ENCODE measurements around the gene MTMR3. TPM values are rescaled to one million over a fixed set of nuclear protein-coding genes. Genes with fewer than 3 reads are reported as not detected.

MTMR3 gene
- total and polyA plus RNA-seq, 2 experiments from 2014 or later, result 12.6 to 22.2 TPM

DNA sequence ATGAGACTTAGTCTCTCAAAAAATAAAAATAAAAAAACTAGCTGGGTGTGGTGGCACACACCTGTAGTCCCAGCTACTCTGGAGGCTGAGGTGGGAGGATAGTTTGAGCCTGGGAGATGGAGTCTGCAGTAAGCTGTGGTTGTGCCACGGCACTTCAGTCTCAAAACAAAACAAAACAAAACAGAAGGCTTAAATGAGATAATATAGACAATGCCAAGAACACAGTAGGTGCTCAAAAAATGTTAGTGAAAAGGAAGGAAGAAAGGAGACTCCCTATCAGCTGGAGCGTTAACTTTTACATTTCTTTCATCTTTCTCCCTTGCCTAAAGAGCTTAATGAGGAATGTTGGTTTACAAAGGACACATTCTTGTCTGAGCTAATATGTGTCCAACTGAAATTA, 40.8 kb upstream of the MTMR3 start:
- Histone ChIP-seq H3K36me3 (ENCODE audit: low read depth) (no peaks in the 10 kb centered on the region), H3K79me2 (ENCODE audit: insufficient read depth) (peaks cover 8% of the 10 kb centered on the region), H3K4me2 (ENCODE audit: unreplicated experiment) (peak overlapping the region; percentile 55), H3K9me2 (ENCODE audit: insufficient read depth) (no peaks in the 10 kb centered on the region), H3K4me1 (ENCODE audit: insufficient read depth) (peaks cover 23% of the 10 kb centered on the region), H3K9ac (peak overlapping the region; percentile 60), H3K27ac (peak overlapping the region; percentile 95), H3K4me3 (no peak overlapping the region), H3K27me3 (replicated peaks; ENCODE audit: insufficient read depth) (no peaks in the 10 kb centered on the region), H4K20me1 (ENCODE audit: insufficient read depth) (no peaks in the 10 kb centered on the region), H2AFZ (no peak overlapping the region), H3K9me3 (ENCODE audit: low read depth) (no peaks in the 10 kb centered on the region), H3F3A (ENCODE audit: insufficient read depth) (peaks cover 26% of the 10 kb centered on the region)
- TF ChIP-seq EZH2phosphoT487 (IDR thresholded peaks at IDR 0.05; ENCODE audit: insufficient read depth, low read depth), result no peak
- WGBS, 2 experiments (ENCODE audit: low coverage in 1 of 2, low lambda C conversion rate in 2 of 2, missing lambda C conversion rate in 2 of 2), result 33 to 35% methylated on average over 2 of the region's 2 CpGs
- DNase-seq, result no peak
- in situ Hi-C loops (cut with MboI), result no loop called here

DNA sequence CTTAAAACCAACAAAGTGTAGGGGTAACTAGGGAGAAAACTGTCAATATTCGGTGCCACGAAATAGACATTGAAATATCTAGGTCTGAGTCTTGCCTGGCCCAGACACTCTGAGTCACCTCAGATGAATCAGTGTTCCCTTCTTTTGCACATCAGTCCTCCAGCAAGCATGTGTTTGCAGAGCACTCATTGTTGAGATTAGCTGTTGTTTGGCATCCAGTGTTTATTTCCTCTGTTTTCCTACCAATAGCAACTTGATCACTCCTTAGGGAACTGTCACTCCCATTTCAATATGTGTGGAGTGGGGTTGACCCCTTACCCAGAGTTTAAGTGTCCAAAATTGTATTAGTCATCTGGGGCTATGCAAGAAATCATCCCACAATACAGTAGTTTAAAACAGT, 40.2 kb upstream of the MTMR3 start:
- Histone ChIP-seq H3K79me2 (ENCODE audit: insufficient read depth) (peaks cover 3% of the 10 kb centered on the region), H3K4me2 (ENCODE audit: unreplicated experiment) (peak overlapping the region; percentile 55), H3F3A (ENCODE audit: insufficient read depth) (peaks cover 26% of the 10 kb centered on the region), H3K27ac (peak overlapping the region; percentile 95), H3K9me2 (ENCODE audit: insufficient read depth) (no peaks in the 10 kb centered on the region), H3K4me3 (no peak overlapping the region), H3K4me1 (ENCODE audit: insufficient read depth) (peaks cover 22% of the 10 kb centered on the region), H3K36me3 (ENCODE audit: low read depth) (no peaks in the 10 kb centered on the region), H4K20me1 (ENCODE audit: insufficient read depth) (no peaks in the 10 kb centered on the region), H3K9ac (peak overlapping the region; percentile 78), H3K9me3 (ENCODE audit: low read depth) (no peaks in the 10 kb centered on the region), H3K27me3 (replicated peaks; ENCODE audit: insufficient read depth) (no peaks in the 10 kb centered on the region), H2AFZ (0 out of 2 replicates have a peak overlapping the region, but pooled peaks have one; percentile 3)
- peak; percentile 96 for DNase-seq
- WGBS, 2 experiments (ENCODE audit: low coverage in 1 of 2, low lambda C conversion rate in 2 of 2, missing lambda C conversion rate in 2 of 2), result 0 to 4% methylated on average over 2 of the region's 2 CpGs
- in situ Hi-C loops (cut with MboI), result no loop called here
- TF ChIP-seq EZH2phosphoT487 (IDR thresholded peaks at IDR 0.05; ENCODE audit: insufficient read depth, low read depth) (no peak), EZH2 (IDR thresholded peaks at IDR 0.05; ENCODE audit: insufficient read depth, poor library complexity, severe bottlenecking) (no peak)

DNA sequence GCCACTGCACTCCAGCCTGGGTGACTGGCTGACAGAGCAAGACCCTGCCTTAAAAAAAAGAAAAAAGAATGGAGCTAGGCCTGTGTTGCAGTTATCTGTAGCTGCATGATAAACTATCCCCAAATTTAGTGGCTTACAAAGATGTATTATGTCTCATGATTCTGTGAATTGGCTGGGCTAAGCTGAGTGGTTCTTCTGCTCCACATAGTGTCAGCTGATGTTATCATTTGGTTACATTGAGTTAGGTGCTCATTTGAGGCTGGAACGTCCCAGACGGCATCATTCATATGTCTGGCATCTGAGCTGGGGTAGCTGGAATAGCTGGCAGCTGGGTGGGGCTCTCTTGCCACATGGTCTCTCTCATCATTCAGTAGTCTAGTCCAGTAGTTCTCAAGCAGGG, 36.7 kb upstream of the MTMR3 start:
- Histone ChIP-seq H3K27ac (no peak overlapping the region), H2AFZ (no peak overlapping the region), H3K9me2 (ENCODE audit: insufficient read depth) (no peaks in the 10 kb centered on the region), H3F3A (ENCODE audit: insufficient read depth) (peaks cover 26% of the 10 kb centered on the region), H4K20me1 (ENCODE audit: insufficient read depth) (no peaks in the 10 kb centered on the region), H3K36me3 (ENCODE audit: low read depth) (no peaks in the 10 kb centered on the region), H3K4me1 (ENCODE audit: insufficient read depth) (peaks cover 17% of the 10 kb centered on the region), H3K9me3 (ENCODE audit: low read depth) (no peaks in the 10 kb centered on the region), H3K79me2 (ENCODE audit: insufficient read depth) (no peaks in the 10 kb centered on the region), H3K4me3 (no peak overlapping the region), H3K4me2 (ENCODE audit: unreplicated experiment) (no peak overlapping the region), H3K27me3 (replicated peaks; ENCODE audit: insufficient read depth) (no peaks in the 10 kb centered on the region), H3K9ac (no peak overlapping the region)
- TF ChIP-seq EZH2phosphoT487 (IDR thresholded peaks at IDR 0.05; ENCODE audit: insufficient read depth, low read depth) (no peak), EZH2 (IDR thresholded peaks at IDR 0.05; ENCODE audit: insufficient read depth, poor library complexity, severe bottlenecking) (no peak)
- DNase-seq, result no peak
- in situ Hi-C loops (cut with MboI), result no loop called here
- 89 to 96% methylated on average over 2 of the region's 2 CpGs for WGBS, 2 experiments (ENCODE audit: low coverage in 1 of 2, low lambda C conversion rate in 2 of 2, missing lambda C conversion rate in 2 of 2)

DNA sequence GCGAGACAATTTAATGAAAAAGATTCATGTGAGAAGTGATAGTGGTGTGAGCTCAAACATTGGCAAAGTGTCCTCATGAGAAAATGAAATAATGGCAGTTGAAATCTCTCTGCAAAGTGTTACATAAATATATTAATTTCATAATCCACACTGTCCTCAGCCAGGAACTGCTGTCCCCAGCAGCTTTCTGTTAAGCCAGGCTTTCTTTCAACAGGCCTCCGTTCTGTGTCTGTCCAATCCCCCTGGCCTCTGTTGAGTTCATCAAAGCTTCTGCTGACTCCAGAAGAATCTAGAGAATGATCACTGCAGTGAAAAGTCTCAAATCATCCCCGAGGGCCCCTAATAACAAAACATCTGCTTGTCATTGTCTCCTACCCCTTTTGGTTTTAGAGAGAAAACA, 34.9 kb upstream of the MTMR3 start:
- 23 to 29% methylated on average over 3 of the region's 3 CpGs for WGBS, 2 experiments (ENCODE audit: low coverage in 1 of 2, low lambda C conversion rate in 2 of 2, missing lambda C conversion rate in 2 of 2)
- in situ Hi-C loops (cut with MboI), result no loop called here
- no peak overlapping the region for H2AFZ ChIP-seq
- peaks cover 6% of the 10 kb centered on the region for H3K4me1 ChIP-seq (ENCODE audit: insufficient read depth)
- no peaks in the 10 kb centered on the region for H3K27me3 ChIP-seq (replicated peaks; ENCODE audit: insufficient read depth)
- H3F3A ChIP-seq (ENCODE audit: insufficient read depth), result peaks cover 12% of the 10 kb centered on the region
- H3K79me2 ChIP-seq (ENCODE audit: insufficient read depth), result no peaks in the 10 kb centered on the region
- no peak overlapping the region for H3K27ac ChIP-seq
- no peaks in the 10 kb centered on the region for H3K9me2 ChIP-seq (ENCODE audit: insufficient read depth)
- no peak overlapping the region for H3K4me2 ChIP-seq (ENCODE audit: unreplicated experiment)
- H3K36me3 ChIP-seq (ENCODE audit: low read depth), result no peaks in the 10 kb centered on the region
- no peaks in the 10 kb centered on the region for H4K20me1 ChIP-seq (ENCODE audit: insufficient read depth)
- H3K4me3 ChIP-seq, result no peak overlapping the region
- DNase-seq, result no peak
- H3K9me3 ChIP-seq (ENCODE audit: low read depth), result no peaks in the 10 kb centered on the region
- no peak overlapping the region for H3K9ac ChIP-seq
- no peak for TF ChIP-seq EZH2phosphoT487 (IDR thresholded peaks at IDR 0.05; ENCODE audit: insufficient read depth, low read depth)
- TF ChIP-seq EZH2 (IDR thresholded peaks at IDR 0.05; ENCODE audit: insufficient read depth, poor library complexity, severe bottlenecking), result no peak

DNA sequence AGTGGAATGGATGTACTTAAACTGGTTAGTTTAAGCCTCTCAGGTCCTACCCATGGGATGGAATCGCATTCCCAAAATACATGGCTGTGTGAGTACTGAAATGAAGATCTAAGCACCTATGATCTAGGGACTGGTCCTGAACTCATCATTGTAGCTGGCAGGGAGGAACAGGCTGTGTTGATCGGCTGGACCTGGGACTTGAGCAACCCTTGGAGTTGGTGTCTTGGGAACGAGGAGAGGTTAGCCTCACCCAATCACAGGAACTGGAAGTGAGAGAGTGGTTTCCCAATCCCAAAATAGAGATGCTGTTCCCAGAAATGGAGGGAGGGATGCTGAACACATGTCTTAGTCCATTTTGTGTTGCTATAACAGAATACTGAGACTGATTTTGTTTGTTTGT, 28.5 kb upstream of the MTMR3 start:
- no peaks in the 10 kb centered on the region for H4K20me1 ChIP-seq (ENCODE audit: insufficient read depth)
- H3K27ac ChIP-seq, result no peak overlapping the region
- H3K9ac ChIP-seq, result no peak overlapping the region
- H3K9me2 ChIP-seq (ENCODE audit: insufficient read depth), result no peaks in the 10 kb centered on the region
- in situ Hi-C loops (cut with MboI), result no loop called here
- H3K79me2 ChIP-seq (ENCODE audit: insufficient read depth), result no peaks in the 10 kb centered on the region
- no peak overlapping the region for H3K4me2 ChIP-seq (ENCODE audit: unreplicated experiment)
- no peaks in the 10 kb centered on the region for H3K4me1 ChIP-seq (ENCODE audit: insufficient read depth)
- TF ChIP-seq EZH2phosphoT487 (IDR thresholded peaks at IDR 0.05; ENCODE audit: insufficient read depth, low read depth), result no peak
- TF ChIP-seq EZH2 (IDR thresholded peaks at IDR 0.05; ENCODE audit: insufficient read depth, poor library complexity, severe bottlenecking), result no peak
- no peaks in the 10 kb centered on the region for H3K27me3 ChIP-seq (replicated peaks; ENCODE audit: insufficient read depth)
- no peak overlapping the region for H2AFZ ChIP-seq
- no peaks in the 10 kb centered on the region for H3K9me3 ChIP-seq (ENCODE audit: low read depth)
- WGBS, 2 experiments (ENCODE audit: low coverage in 1 of 2, low lambda C conversion rate in 2 of 2, missing lambda C conversion rate in 2 of 2), result 34 to 47% methylated on average over 3 of the region's 3 CpGs
- DNase-seq, result no peak
- no peaks in the 10 kb centered on the region for H3F3A ChIP-seq (ENCODE audit: insufficient read depth)
- H3K36me3 ChIP-seq (ENCODE audit: low read depth), result no peaks in the 10 kb centered on the region
- H3K4me3 ChIP-seq, result no peak overlapping the region

All from GM23248 (cell line).